KMS-11 (cell line): Measurements from ENCODE around the gene SLC26A8.

Experiments used
- H2AFZ ChIP-seq: fragments of 200-600 bp; sonication (generic); 2 replicates; pipeline ENCODE4 v1.6.1; 2016; ENCODE audit warnings: antibody characterized with exemption, mixed run types, low read depth
- H3K27ac ChIP-seq: fragments of 200-600 bp; sonication (generic); 2 replicates; pipeline ENCODE4 v1.6.1; 2016; ENCODE audit warnings: mild to moderate bottlenecking, mixed run types
- H3K27me3 ChIP-seq: fragments of 200-600 bp; sonication (generic); 2 replicates; pipeline ENCODE4 v1.6.1; 2017; ENCODE audit warnings: mild to moderate bottlenecking, low read depth, mixed run types, moderate library complexity; ENCODE audit not compliant: insufficient read depth
- H3K36me3 ChIP-seq: fragments of 200-600 bp; sonication (generic); 2 replicates; pipeline ENCODE4 v1.6.1; 2017; ENCODE audit warnings: mild to moderate bottlenecking, mixed run types; ENCODE audit not compliant: insufficient read depth
- H3K4me1 ChIP-seq: fragments of 200-600 bp; sonication (generic); 2 replicates; pipeline ENCODE4 v1.6.1; 2016; ENCODE audit warnings: mild to moderate bottlenecking, low read depth, mixed run types; ENCODE audit not compliant: poor library complexity, severe bottlenecking
- H3K4me2 ChIP-seq: fragments of 200-600 bp; sonication (generic); 2 replicates; pipeline ENCODE4 v1.7.0; 2016; ENCODE audit warnings: mild to moderate bottlenecking, mixed run types
- H3K4me3 ChIP-seq: fragments of 200-600 bp; sonication (generic); IDR thresholded peaks from 2 replicates; pipeline ENCODE4 v1.6.1; 2017; ENCODE audit warnings: low read depth, low read length, mixed read lengths; ENCODE audit not compliant: insufficient read depth
- H3K79me2 ChIP-seq: fragments of 200-600 bp; sonication (generic); 2 replicates; pipeline ENCODE4 v1.6.1; 2016; ENCODE audit warnings: low read depth, mixed run types; ENCODE audit not compliant: insufficient read depth
- H3K9ac ChIP-seq: fragments of 200-600 bp; sonication (generic); 2 replicates; pipeline ENCODE4 v1.6.1; 2016; ENCODE audit warnings: mild to moderate bottlenecking, mixed run types
- H4K20me1 ChIP-seq: fragments of 200-600 bp; sonication (generic); 2 replicates; pipeline ENCODE4 v1.6.1; 2016; ENCODE audit warnings: mild to moderate bottlenecking, mixed run types; ENCODE audit not compliant: insufficient read depth
- TF ChIP-seq, protein P1 (sequence below): fragments of 200-600 bp; sonication (generic); conservative IDR thresholded peaks from 2 replicates; pipeline ENCODE4 v1.6.1; 2017; ENCODE audit warnings: low read depth, mild to moderate bottlenecking, antibody characterized with exemption, low read length, moderate library complexity, mixed read lengths

The SLC26A8 gene

DNA sequence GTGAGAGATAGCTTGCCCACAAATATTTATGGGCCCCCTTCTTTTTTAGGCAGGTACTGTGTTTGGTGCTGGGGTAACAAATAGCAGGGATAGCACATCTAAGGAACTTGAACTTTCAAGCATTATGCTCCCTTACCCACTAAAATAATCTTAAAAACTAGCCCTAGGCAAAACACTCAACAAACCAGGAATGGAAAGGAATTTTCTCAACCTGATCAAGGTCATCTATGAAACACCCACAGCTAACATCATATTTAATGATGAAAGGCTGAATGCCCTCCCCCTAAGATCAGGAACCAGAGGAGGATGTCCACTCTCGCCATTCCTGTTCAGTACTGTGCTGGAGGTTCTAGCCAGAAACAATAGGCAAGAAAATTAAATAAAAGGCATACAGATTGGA is 94.8 kb downstream of the SLC26A8 start:
- no peaks in the 10 kb centered on the region for H3K79me2 ChIP-seq
- no peak overlapping the region for H3K4me3 ChIP-seq
- H3K9ac ChIP-seq: no peak overlapping the region
- H3K27me3 ChIP-seq: no peaks in the 10 kb centered on the region
- H3K36me3 ChIP-seq: no peaks in the 10 kb centered on the region
- H4K20me1 ChIP-seq: no peaks in the 10 kb centered on the region
- H3K4me1 ChIP-seq: no peaks in the 10 kb centered on the region
- no peak overlapping the region for H2AFZ ChIP-seq
- TF ChIP-seq, protein P1, sequence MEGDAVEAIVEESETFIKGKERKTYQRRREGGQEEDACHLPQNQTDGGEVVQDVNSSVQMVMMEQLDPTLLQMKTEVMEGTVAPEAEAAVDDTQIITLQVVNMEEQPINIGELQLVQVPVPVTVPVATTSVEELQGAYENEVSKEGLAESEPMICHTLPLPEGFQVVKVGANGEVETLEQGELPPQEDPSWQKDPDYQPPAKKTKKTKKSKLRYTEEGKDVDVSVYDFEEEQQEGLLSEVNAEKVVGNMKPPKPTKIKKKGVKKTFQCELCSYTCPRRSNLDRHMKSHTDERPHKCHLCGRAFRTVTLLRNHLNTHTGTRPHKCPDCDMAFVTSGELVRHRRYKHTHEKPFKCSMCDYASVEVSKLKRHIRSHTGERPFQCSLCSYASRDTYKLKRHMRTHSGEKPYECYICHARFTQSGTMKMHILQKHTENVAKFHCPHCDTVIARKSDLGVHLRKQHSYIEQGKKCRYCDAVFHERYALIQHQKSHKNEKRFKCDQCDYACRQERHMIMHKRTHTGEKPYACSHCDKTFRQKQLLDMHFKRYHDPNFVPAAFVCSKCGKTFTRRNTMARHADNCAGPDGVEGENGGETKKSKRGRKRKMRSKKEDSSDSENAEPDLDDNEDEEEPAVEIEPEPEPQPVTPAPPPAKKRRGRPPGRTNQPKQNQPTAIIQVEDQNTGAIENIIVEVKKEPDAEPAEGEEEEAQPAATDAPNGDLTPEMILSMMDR: no peak
- no peak overlapping the region for H3K4me2 ChIP-seq
- H3K27ac ChIP-seq: no peak overlapping the region

DNA sequence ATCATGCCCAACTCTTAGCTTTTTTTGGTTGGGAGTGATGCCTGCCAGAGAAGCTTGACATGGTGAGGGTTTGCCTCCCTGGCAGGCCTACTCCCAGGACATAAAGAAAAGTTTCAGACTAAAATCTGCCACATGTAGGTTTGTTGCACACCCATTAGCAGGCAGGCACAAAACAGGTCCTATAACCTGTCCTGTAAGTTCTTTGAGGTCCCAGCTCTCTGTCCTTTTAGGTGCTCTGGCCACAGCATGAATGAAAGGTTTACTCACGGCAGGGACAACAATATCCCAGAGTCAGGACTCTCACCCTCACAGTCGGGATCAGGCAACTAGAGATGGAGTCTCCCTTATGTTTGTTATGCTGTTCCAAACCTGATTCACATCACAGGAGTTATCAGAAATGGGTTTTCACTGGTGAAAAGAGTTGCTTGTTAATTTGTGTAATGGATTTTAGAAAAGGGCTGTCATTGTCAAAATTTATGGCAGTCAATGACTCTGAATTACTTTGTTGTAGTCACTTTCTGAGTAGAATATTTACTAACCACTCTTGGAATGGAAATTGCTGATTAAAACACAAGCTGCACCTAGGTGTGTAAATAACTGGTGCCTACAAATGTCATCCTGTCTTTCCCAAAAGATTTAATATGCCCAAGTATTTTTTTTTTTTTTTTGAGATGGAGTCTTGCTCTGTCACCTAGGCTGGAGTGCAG is 97.8 kb downstream of the SLC26A8 start:
- no peak overlapping the region for H3K27ac ChIP-seq
- peaks cover 7% of the 10 kb centered on the region for H3K4me1 ChIP-seq
- TF ChIP-seq, protein P1: no peak
- H2AFZ ChIP-seq: no peak overlapping the region
- no peaks in the 10 kb centered on the region for H4K20me1 ChIP-seq
- H3K27me3 ChIP-seq: no peaks in the 10 kb centered on the region
- H3K9ac ChIP-seq: no peak overlapping the region
- no peak overlapping the region for H3K4me3 ChIP-seq
- H3K79me2 ChIP-seq: no peaks in the 10 kb centered on the region
- H3K4me2 ChIP-seq: no peak overlapping the region
- H3K36me3 ChIP-seq: no peaks in the 10 kb centered on the region

DNA sequence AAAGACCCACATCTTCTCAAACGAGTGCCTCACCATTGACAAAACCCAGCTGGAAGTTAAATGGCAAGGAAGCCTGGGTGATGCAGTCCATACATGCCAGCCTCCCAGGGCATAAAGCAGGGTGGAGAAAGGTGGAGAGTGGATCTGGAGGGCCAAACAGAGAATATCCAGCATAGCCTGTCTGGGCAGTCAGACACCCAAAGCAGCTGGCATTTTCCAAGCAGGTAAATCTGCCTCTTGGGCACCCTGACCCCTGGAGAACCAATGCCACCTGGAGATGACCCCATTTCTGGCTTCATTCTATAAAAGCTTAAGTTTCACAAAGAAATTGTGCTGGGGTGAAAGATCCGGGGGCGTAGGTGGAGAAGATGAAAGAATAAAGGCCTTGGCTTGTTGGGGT is 98.5 kb downstream of the SLC26A8 start:
- H2AFZ ChIP-seq: no peak overlapping the region
- H3K79me2 ChIP-seq: no peaks in the 10 kb centered on the region
- no peaks in the 10 kb centered on the region for H3K36me3 ChIP-seq
- H3K4me3 ChIP-seq: no peak overlapping the region
- peaks cover 11% of the 10 kb centered on the region for H3K4me1 ChIP-seq
- H3K27me3 ChIP-seq: no peaks in the 10 kb centered on the region
- no peak overlapping the region for H3K9ac ChIP-seq
- no peak overlapping the region for H3K4me2 ChIP-seq
- no peaks in the 10 kb centered on the region for H4K20me1 ChIP-seq
- TF ChIP-seq, protein P1: no peak
- H3K27ac ChIP-seq: no peak overlapping the region

DNA sequence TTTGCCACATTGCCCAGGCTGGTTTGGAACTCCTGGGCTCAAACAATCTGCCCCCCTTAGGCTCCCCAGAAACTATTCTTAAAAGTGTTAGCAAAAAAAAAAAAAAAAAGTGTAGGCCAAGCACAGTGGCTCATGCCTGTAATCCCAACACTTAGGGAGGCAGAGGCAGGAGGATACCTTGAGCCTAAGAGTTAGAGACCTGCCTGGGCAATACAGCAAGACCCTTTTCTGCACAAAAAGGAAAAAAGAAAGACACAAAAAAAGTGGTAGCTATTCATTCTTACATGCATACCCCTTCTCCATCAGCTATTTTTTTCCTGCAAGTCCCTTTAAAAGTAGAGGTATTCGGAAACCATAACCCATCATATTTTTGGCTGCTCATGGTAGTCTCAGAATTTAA is 100.3 kb downstream of the SLC26A8 start:
- H4K20me1 ChIP-seq: no peaks in the 10 kb centered on the region
- H3K36me3 ChIP-seq: no peaks in the 10 kb centered on the region
- H3K4me1 ChIP-seq: peaks cover 11% of the 10 kb centered on the region
- TF ChIP-seq, protein P1: no peak
- H3K4me3 ChIP-seq: no peak overlapping the region
- no peak overlapping the region for H2AFZ ChIP-seq
- no peaks in the 10 kb centered on the region for H3K27me3 ChIP-seq
- no peak overlapping the region for H3K4me2 ChIP-seq
- no peak overlapping the region for H3K27ac ChIP-seq
- no peak overlapping the region for H3K9ac ChIP-seq
- peaks cover 13% of the 10 kb centered on the region for H3K79me2 ChIP-seq
